ENCODE measurements around the gene ZNF254.

DNA sequence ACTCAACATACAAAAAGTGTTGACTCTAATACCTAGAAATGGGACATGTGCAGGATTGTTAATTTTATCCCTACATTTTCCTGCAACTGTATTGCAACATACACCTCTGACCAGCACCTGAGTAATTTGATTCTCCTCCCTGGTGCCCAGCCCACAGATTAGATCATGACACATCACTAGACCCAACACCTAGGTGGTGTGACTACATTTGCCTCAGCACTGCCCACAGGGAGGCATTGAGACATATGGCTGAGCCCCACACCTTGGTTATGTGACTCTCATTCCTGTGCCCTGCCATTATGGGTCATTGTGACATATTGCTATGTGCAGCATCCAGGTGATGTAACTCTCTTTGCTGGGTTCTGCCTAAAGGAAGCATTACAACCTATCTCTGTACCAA is 13.2 kb upstream of the ZNF254 start:
- TF ChIP-seq POLR2A (IDR thresholded peaks at IDR 0.05; ENCODE audit: low read length) (no peak), MYC (IDR thresholded peaks at IDR 0.05; ENCODE audit: borderline replicate concordance, low read length) (no peak), ZC3H11A (IDR thresholded peaks at IDR 0.05) (no peak), EP300 (IDR thresholded peaks at IDR 0.05) (no peak), CHD2 (IDR thresholded peaks at IDR 0.05; ENCODE audit: low read length, partially characterized antibody) (no peak)
- TF ChIP-seq, protein P1, sequence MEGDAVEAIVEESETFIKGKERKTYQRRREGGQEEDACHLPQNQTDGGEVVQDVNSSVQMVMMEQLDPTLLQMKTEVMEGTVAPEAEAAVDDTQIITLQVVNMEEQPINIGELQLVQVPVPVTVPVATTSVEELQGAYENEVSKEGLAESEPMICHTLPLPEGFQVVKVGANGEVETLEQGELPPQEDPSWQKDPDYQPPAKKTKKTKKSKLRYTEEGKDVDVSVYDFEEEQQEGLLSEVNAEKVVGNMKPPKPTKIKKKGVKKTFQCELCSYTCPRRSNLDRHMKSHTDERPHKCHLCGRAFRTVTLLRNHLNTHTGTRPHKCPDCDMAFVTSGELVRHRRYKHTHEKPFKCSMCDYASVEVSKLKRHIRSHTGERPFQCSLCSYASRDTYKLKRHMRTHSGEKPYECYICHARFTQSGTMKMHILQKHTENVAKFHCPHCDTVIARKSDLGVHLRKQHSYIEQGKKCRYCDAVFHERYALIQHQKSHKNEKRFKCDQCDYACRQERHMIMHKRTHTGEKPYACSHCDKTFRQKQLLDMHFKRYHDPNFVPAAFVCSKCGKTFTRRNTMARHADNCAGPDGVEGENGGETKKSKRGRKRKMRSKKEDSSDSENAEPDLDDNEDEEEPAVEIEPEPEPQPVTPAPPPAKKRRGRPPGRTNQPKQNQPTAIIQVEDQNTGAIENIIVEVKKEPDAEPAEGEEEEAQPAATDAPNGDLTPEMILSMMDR (IDR thresholded peaks at IDR 0.05) = no peak
- TF ChIP-seq, protein P2, sequence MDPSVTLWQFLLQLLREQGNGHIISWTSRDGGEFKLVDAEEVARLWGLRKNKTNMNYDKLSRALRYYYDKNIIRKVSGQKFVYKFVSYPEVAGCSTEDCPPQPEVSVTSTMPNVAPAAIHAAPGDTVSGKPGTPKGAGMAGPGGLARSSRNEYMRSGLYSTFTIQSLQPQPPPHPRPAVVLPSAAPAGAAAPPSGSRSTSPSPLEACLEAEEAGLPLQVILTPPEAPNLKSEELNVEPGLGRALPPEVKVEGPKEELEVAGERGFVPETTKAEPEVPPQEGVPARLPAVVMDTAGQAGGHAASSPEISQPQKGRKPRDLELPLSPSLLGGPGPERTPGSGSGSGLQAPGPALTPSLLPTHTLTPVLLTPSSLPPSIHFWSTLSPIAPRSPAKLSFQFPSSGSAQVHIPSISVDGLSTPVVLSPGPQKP (IDR thresholded peaks at IDR 0.05; ENCODE audit: low read depth, low read length) = no peak
